ENCODE measurements around the gene TPD52L2.

The TPD52L2 gene

DNA sequence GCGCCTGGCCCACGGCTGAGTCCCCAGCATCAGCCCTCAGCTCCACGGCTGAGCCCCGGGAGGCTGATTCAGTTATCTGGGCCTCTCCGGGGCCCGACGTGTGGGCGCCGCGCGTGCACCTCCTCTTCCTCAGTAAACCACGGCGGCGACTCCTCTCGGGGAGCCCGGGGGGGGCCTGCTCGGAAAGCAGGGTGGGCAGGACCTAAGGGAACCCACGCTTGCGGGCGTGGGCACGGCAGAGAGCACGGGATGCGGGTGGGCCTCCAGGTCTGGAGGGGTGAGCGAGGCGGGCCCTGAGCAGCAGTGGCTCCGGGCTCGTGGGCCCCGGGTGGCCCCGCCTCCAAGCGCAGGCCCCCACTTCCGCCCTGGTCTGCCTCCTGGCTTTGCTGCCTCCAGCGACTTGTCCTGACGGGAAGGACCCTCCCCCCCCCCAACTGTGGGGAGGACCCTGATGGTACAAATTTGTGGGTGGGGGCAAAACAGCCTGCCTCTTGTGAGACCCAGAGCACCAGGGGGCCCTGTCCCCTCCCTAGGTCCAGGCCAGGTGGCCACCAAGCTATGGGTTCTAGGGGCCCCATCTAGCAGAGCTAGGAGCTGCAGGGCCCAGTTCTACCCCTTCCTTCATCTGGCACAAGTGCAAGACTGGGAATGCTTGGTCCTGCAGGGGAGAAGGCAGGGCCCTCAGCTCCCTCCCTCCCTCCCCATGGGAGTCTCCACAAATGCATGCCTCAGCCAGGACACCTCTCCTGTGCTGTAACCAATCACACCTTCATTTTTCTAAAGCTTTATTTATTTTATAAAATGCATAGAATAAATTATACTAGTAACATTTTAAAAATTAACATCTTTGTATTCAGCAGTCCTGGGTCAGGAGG is 74.2 kb downstream of the TPD52L2 start:
- H3K79me2 ChIP-seq (ENCODE audit: insufficient read depth, low read length), result no peaks in the 10 kb centered on the region
- H3K9me3 ChIP-seq (ENCODE audit: insufficient read depth, low read depth, low read length), result no peaks in the 10 kb centered on the region

DNA sequence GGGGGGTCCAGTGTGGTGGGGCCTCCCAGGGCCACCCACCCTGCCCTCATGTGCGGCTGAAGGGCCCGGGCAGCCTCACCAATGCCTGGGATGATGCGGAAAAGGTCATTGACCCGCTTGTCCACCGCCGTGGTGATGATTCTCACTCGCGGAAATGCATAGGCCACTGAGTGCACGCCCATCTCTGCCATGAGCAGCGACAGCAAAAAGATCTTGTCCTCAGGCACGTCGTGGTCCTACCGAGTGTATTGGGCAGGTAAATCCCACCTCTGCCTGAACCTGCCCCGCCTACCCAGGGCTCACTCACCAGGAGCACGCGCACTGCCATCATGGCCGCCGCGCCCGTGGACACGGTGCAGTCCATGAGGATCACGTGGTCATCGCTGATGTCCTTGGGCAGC is 75.0 kb downstream of the TPD52L2 start:
- H3K9me2 ChIP-seq (replicated peaks; ENCODE audit: low read depth, low read length), result no peaks in the 10 kb centered on the region
- TF ChIP-seq, protein P1, sequence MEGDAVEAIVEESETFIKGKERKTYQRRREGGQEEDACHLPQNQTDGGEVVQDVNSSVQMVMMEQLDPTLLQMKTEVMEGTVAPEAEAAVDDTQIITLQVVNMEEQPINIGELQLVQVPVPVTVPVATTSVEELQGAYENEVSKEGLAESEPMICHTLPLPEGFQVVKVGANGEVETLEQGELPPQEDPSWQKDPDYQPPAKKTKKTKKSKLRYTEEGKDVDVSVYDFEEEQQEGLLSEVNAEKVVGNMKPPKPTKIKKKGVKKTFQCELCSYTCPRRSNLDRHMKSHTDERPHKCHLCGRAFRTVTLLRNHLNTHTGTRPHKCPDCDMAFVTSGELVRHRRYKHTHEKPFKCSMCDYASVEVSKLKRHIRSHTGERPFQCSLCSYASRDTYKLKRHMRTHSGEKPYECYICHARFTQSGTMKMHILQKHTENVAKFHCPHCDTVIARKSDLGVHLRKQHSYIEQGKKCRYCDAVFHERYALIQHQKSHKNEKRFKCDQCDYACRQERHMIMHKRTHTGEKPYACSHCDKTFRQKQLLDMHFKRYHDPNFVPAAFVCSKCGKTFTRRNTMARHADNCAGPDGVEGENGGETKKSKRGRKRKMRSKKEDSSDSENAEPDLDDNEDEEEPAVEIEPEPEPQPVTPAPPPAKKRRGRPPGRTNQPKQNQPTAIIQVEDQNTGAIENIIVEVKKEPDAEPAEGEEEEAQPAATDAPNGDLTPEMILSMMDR (conservative IDR thresholded peaks at IDR 0.05; ENCODE audit: low read length), result no peak
- TF ChIP-seq EZH2phosphoT487 (IDR thresholded peaks at IDR 0.05; ENCODE audit: borderline replicate concordance), result no peak
- H3K9me3 ChIP-seq (ENCODE audit: insufficient read depth, low read depth, low read length), result no peaks in the 10 kb centered on the region
- H4K20me1 ChIP-seq (ENCODE audit: insufficient read depth, low read length, poor library complexity, severe bottlenecking), result peaks cover 12% of the 10 kb centered on the region
- H3K4me2 ChIP-seq (ENCODE audit: low read depth, low read length, poor library complexity, severe bottlenecking), result no peak overlapping the region
- no peaks in the 10 kb centered on the region for H3K27me3 ChIP-seq (ENCODE audit: insufficient read depth, low read length, poor library complexity, severe bottlenecking)
- H2AFZ ChIP-seq (ENCODE audit: low read length), result no peak overlapping the region
- no peak overlapping the region for H3K4me3 ChIP-seq (ENCODE audit: low read length, poor library complexity, severe bottlenecking)
- no peak overlapping the region for H3K9ac ChIP-seq (ENCODE audit: low read depth, low read length, poor library complexity, severe bottlenecking)
- no peaks in the 10 kb centered on the region; the same call in 1 of the 2 replicates for H3F3A ChIP-seq (ENCODE audit: low read depth)
- no peaks in the 10 kb centered on the region for H3K79me2 ChIP-seq (ENCODE audit: insufficient read depth, low read length)
- no peaks in the 10 kb centered on the region for H3K4me1 ChIP-seq (ENCODE audit: insufficient read depth, low read length, poor library complexity, severe bottlenecking)
- H3K36me3 ChIP-seq (ENCODE audit: insufficient read depth, low read length), result peaks cover 61% of the 10 kb centered on the region; the same call in 1 of the 2 replicates

More for the DNA sequence above, 74.2 kb downstream of the TPD52L2 start:
- Histone ChIP-seq H3K4me3 (ENCODE audit: low read length, poor library complexity, severe bottlenecking) (no peak overlapping the region), H3K4me1 (ENCODE audit: insufficient read depth, low read length, poor library complexity, severe bottlenecking) (no peaks in the 10 kb centered on the region), H2AFZ (ENCODE audit: low read length) (no peak overlapping the region), H3K4me2 (ENCODE audit: low read depth, low read length, poor library complexity, severe bottlenecking) (no peak overlapping the region), H3F3A (ENCODE audit: low read depth) (no peaks in the 10 kb centered on the region; the same call in 1 of the 2 replicates), H4K20me1 (ENCODE audit: insufficient read depth, low read length, poor library complexity, severe bottlenecking) (peaks cover 17% of the 10 kb centered on the region), H3K9ac (ENCODE audit: low read depth, low read length, poor library complexity, severe bottlenecking) (no peak overlapping the region), H3K27me3 (ENCODE audit: insufficient read depth, low read length, poor library complexity, severe bottlenecking) (no peaks in the 10 kb centered on the region), H3K9me2 (replicated peaks; ENCODE audit: low read depth, low read length) (no peaks in the 10 kb centered on the region), H3K36me3 (ENCODE audit: insufficient read depth, low read length) (peaks cover 60% of the 10 kb centered on the region; the same call in 1 of the 2 replicates)
- TF ChIP-seq, protein P1 (conservative IDR thresholded peaks at IDR 0.05; ENCODE audit: low read length), result no peak
- TF ChIP-seq EZH2phosphoT487 (IDR thresholded peaks at IDR 0.05; ENCODE audit: borderline replicate concordance), result no peak

DNA sequence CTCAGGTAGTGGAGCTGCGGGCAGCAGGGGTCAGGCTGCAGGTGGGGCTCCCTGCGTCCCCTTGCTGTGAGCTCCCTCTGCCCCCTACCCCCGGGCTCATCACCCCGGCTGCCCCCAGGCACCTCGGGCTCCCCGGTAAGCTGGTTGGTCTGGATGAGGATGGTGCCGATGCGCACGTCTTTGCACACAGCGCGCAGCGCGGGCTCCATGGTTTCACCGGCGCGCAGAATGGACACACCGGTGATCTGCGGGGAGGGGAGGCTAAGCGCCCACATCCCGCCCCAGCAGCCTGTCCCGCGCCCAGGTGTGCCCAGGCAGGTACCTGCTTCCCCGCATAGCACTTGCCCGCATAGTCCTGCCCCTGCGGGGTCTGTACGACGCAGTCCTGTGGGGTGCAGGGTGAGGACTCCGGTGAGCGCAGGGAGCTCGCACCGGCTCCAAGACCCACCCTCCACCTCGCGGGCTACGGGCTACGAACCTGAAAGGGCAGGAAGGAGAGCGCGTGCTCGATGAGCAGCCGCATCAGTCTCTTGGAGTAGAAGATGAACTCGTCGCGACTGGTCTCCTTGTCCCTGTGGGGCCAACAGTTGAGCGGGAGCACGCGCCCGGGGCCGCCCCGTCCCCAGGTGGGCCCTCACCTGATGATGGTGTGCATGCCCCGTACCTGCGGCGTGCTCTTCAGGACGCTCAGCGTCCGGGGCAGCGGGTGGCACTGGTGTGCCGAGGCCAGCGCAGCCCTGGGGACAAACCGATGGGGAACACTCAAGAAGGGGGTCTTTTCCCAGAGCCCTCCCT is 75.6 kb downstream of the TPD52L2 start:
- Histone ChIP-seq H3F3A (ENCODE audit: low read depth) (no peaks in the 10 kb centered on the region; the same call in 1 of the 2 replicates), H3K27me3 (ENCODE audit: insufficient read depth, low read length, poor library complexity, severe bottlenecking) (no peaks in the 10 kb centered on the region), H2AFZ (ENCODE audit: low read length) (no peak overlapping the region), H3K36me3 (ENCODE audit: insufficient read depth, low read length) (peaks cover 62% of the 10 kb centered on the region; the same call in 1 of the 2 replicates), H3K9me3 (ENCODE audit: insufficient read depth, low read depth, low read length) (no peaks in the 10 kb centered on the region), H4K20me1 (ENCODE audit: insufficient read depth, low read length, poor library complexity, severe bottlenecking) (peaks cover 12% of the 10 kb centered on the region), H3K4me1 (ENCODE audit: insufficient read depth, low read length, poor library complexity, severe bottlenecking) (no peaks in the 10 kb centered on the region), H3K79me2 (ENCODE audit: insufficient read depth, low read length) (no peaks in the 10 kb centered on the region), H3K9ac (ENCODE audit: low read depth, low read length, poor library complexity, severe bottlenecking) (no peak overlapping the region), H3K4me2 (ENCODE audit: low read depth, low read length, poor library complexity, severe bottlenecking) (no peak overlapping the region), H3K9me2 (replicated peaks; ENCODE audit: low read depth, low read length) (no peaks in the 10 kb centered on the region), H3K4me3 (ENCODE audit: low read length, poor library complexity, severe bottlenecking) (no peak overlapping the region)
- TF ChIP-seq, protein P1 (conservative IDR thresholded peaks at IDR 0.05; ENCODE audit: low read length), result no peak
- no peak for TF ChIP-seq EZH2phosphoT487 (IDR thresholded peaks at IDR 0.05; ENCODE audit: borderline replicate concordance)

Data from Loucy (cell line).